ENCODE results near the gene MZT1. TPM values are rescaled to one million over a fixed set of nuclear protein-coding genes. Genes with fewer than 3 reads are reported as not detected.

MZT1 gene
- total and polyA plus RNA-seq, 8 donors: 1.8 to 6.5 (median 3.8) TPM

DNA sequence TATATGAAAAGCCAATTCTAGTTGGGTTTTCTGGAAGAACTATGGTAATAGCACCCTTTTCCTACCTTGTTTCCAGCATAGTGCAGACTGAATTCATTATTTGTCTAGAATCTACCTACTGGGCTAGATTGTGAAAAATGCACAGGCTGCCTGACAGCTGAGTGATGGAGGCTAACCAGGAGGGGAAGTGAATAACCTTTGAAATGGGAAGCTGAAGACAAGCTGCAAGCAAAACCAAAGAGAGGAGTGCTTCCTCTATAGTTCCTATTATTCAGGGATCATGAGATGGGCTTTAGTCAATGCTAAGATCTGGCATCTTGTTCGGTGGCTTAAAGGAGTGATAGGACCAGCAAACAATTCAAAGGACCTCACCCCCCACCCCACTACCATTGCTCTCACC is 26.9 kb downstream of the MZT1 start:
- 33 to 46% methylated on average over 1 of the region's 1 CpG for WGBS, 2 donors
- Histone ChIP-seq H3K27me3 (no peaks in the 10 kb centered on the region), H3K27ac (no peak overlapping the region), H3K4me3 (no peak overlapping the region), H3K36me3 (no peaks in the 10 kb centered on the region), H3K9me3 (peaks cover 0 to 2% (median 0%) of the 10 kb centered on the region in 4 donors), H3K4me1 (no peaks in the 10 kb centered on the region)
- TF ChIP-seq, protein P1, sequence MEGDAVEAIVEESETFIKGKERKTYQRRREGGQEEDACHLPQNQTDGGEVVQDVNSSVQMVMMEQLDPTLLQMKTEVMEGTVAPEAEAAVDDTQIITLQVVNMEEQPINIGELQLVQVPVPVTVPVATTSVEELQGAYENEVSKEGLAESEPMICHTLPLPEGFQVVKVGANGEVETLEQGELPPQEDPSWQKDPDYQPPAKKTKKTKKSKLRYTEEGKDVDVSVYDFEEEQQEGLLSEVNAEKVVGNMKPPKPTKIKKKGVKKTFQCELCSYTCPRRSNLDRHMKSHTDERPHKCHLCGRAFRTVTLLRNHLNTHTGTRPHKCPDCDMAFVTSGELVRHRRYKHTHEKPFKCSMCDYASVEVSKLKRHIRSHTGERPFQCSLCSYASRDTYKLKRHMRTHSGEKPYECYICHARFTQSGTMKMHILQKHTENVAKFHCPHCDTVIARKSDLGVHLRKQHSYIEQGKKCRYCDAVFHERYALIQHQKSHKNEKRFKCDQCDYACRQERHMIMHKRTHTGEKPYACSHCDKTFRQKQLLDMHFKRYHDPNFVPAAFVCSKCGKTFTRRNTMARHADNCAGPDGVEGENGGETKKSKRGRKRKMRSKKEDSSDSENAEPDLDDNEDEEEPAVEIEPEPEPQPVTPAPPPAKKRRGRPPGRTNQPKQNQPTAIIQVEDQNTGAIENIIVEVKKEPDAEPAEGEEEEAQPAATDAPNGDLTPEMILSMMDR (IDR thresholded peaks at IDR 0.05): no peak
- FAIRE-seq (no peak), ATAC-seq (no peak), DNase-seq (no peak)
- intact Hi-C loops (cut with DNase I): no loop called here

DNA sequence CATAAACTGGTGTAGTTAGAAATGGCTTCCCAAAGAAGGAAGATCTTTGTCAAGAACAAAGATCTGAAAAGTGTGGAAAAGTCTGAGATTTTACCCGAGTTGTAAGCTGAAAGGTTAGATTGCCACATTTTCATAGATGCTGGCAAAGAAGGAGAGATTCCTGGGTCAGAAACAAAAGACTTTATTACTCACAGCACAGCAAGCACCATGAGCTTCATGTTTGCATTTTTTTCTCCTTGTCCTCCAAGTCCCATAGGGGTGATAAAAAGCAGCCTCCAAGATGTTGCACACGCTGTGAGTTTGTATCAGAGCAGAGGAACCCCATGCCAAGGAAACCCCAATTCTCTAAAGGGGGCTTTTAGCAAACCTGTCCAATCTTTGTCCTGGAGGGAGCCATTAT is 29.3 kb downstream of the MZT1 start:
- H3K4me1 ChIP-seq: no peaks in the 10 kb centered on the region
- peaks cover 0 to 2% (median 0%) of the 10 kb centered on the region in 4 donors for H3K9me3 ChIP-seq
- H3K27me3 ChIP-seq: no peaks in the 10 kb centered on the region
- H3K4me3 ChIP-seq: no peak overlapping the region
- H3K27ac ChIP-seq: no peak overlapping the region
- TF ChIP-seq, protein P1 (IDR thresholded peaks at IDR 0.05): no peak
- FAIRE-seq (no peak), DNase-seq (no peak), ATAC-seq (no peak)
- intact Hi-C loops (cut with DNase I): no loop called here
- 55 to 73% methylated on average over 2 of the region's 2 CpGs for WGBS, 2 donors
- H3K36me3 ChIP-seq: no peaks in the 10 kb centered on the region

DNA sequence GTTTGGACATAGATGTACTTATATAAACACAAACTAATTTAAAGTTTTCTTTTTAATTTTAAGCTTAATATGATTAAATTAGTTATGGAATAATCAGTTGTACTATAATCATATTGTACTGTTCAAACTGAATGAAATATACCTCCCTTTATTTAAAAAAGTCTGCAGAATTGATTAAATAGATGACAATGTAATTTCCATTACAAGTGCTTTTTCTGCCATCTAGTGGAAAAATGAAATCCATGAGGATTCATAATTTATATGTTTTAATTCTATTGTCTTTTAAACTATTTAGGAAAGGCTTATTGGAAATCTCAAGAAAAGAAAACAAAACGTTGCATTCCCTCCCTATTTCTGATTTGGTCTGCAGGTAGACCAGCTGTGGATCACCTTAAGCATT is 30.9 kb downstream of the MZT1 start:
- no peaks in the 10 kb centered on the region for H3K4me1 ChIP-seq
- H3K36me3 ChIP-seq: no peaks in the 10 kb centered on the region
- intact Hi-C loops (cut with DNase I): no loop called here
- DNase-seq: no peak
- 0 to 4% methylated on average over 1 of the region's 1 CpG for WGBS, 2 donors
- H3K4me3 ChIP-seq: no peak overlapping the region
- no peaks in the 10 kb centered on the region for H3K27me3 ChIP-seq
- no peak overlapping the region for H3K27ac ChIP-seq
- FAIRE-seq: peak; percentile 91
- peaks cover 0 to 2% (median 0%) of the 10 kb centered on the region in 4 donors for H3K9me3 ChIP-seq
- no peak for ATAC-seq
- TF ChIP-seq, protein P1 (IDR thresholded peaks at IDR 0.05): peak in 2 of 4 donors; percentile 15 to 22

DNA sequence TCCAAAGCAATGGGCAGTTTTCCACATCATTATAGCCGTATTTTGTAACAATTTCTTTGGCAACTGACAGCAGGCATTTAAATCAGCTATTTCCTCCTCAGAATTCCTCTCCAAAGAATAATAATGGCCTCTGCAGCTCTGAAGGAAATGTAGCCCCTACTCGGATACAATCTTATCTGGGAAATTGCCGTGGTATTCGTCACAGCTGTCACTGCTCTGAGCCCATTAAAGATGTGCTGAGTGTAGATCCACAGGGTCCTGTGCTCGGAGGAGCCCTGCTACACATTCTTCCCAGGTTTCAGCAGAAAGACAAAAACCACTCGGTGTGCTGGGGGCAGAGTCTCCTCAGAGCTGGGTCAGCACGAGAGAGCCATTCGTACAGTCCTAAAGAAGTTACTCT is 33.1 kb downstream of the MZT1 start:
- ATAC-seq (no peak), FAIRE-seq (no peak), DNase-seq (no peak)
- intact Hi-C loops (cut with DNase I): no loop called here
- H3K9me3 ChIP-seq: peaks cover 0 to 2% (median 0%) of the 10 kb centered on the region in 4 donors
- no peak overlapping the region for H3K27ac ChIP-seq
- WGBS, 2 donors: 41 to 48% methylated on average over 8 of the region's 8 CpGs
- H3K36me3 ChIP-seq: no peaks in the 10 kb centered on the region
- H3K4me3 ChIP-seq: no peak overlapping the region
- no peaks in the 10 kb centered on the region for H3K4me1 ChIP-seq
- H3K27me3 ChIP-seq: no peaks in the 10 kb centered on the region
- TF ChIP-seq, protein P1 (IDR thresholded peaks at IDR 0.05): no peak

DNA sequence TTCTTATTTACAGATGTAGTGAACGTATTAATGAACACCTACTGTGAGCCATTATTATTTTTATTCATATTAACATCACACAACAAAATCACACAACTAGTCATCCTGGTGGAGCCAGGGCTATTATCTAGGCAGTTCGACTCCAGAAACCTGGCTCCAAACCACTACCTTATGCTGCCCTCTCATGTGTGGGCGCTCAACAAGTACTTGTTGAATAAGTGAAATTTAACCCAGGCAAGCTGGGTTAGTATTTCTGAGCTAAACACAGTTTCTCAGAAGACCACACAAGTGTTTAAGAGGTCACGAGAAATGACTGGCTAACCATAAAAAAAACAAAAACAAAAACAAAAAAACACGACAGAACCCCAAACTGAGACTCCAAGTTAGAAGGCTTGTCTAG is 33.6 kb downstream of the MZT1 start:
- intact Hi-C loops (cut with DNase I): no loop called here
- no peaks in the 10 kb centered on the region for H3K27me3 ChIP-seq
- H3K36me3 ChIP-seq: no peaks in the 10 kb centered on the region
- no peak overlapping the region for H3K27ac ChIP-seq
- no peak overlapping the region for H3K4me3 ChIP-seq
- 62 to 76% methylated on average over 5 of the region's 5 CpGs for WGBS, 2 donors
- peaks cover 0 to 2% (median 0%) of the 10 kb centered on the region in 4 donors for H3K9me3 ChIP-seq
- ATAC-seq (no peak), FAIRE-seq (no peak), DNase-seq (no peak)
- TF ChIP-seq, protein P1 (IDR thresholded peaks at IDR 0.05): no peak
- no peaks in the 10 kb centered on the region for H3K4me1 ChIP-seq
